Measurements from ENCODE around the gene CLDN20. TPM values are rescaled to one million over a fixed set of nuclear protein-coding genes. Genes with fewer than 3 reads are reported as not detected.

The CLDN20 gene
- polyA plus RNA-seq, 1 of the 3 experiments (the other 2 are of a cell fraction): 0.07 TPM

GRCh38 chr6:155313602-155314091 is 49.8 kb downstream of the CLDN20 start:
- peak overlapping the region; percentile 83 to 94; a peak in 3 of 4 replicates for H3K27ac ChIP-seq (ENCODE audit: low read depth in 2 of 2, low read length in 1 of 2)
- H3K9me2 ChIP-seq: no peaks in the 10 kb centered on the region
- H3K79me2 ChIP-seq (ENCODE audit: insufficient read depth): peaks cover 47% of the 10 kb centered on the region
- peaks cover 15 to 22% of the 10 kb centered on the region in 2 experiments for H3K4me1 ChIP-seq (ENCODE audit: control insufficient read depth in 1 of 2, insufficient read depth in 2 of 2, low read depth in 1 of 2, low read length in 1 of 2)
- H3K4me3 ChIP-seq (ENCODE audit: low read depth in 2 of 2, low read length in 1 of 2): peak overlapping the region; percentile 95 to 99
- peaks cover 16% of the 10 kb centered on the region for H3F3A ChIP-seq (replicated peaks; ENCODE audit: insufficient read depth)
- DNase-seq: no peak
- TF ChIP-seq POLR2AphosphoS5 (IDR thresholded peaks at IDR 0.05; ENCODE audit: low read depth, low read length) (no peak), NRF1 (IDR thresholded peaks at IDR 0.05; ENCODE audit: low read depth, low read length) (no peak), CTCF (IDR thresholded peaks at IDR 0.05) (no peak), JUND (IDR thresholded peaks at IDR 0.05) (no peak)
- no peaks in the 10 kb centered on the region for H3K27me3 ChIP-seq (ENCODE audit: insufficient read depth)
- H2AFZ ChIP-seq (ENCODE audit: low read depth): peak overlapping the region; percentile 86; the same call in 1 of the 2 replicates
- under 1% methylated on average over 15 of the region's 15 CpGs for WGBS (ENCODE audit: low lambda C conversion rate)
- no peaks in the 10 kb centered on the region for H3K9me3 ChIP-seq
- POLR2A ChIA-PET: no interaction called here
- H3K36me3 ChIP-seq (replicated peaks in 1 of 2; ENCODE audit: control insufficient read depth in 1 of 2, insufficient read depth in 2 of 2, low read length in 1 of 2): peaks cover 26 to 37% of the 10 kb centered on the region in 2 experiments
- peak overlapping the region; percentile 84 for H3K4me2 ChIP-seq
- CTCF ChIA-PET: interaction anchor here (2.2 to 2.3 kb wide), 2 partner anchors 26 to 36 kb away, joined by 6 to 7 read pairs; no protein-coding TSS in a partner anchor
- peak overlapping the region; percentile 91 for H3K9ac ChIP-seq
- H4K20me1 ChIP-seq (ENCODE audit: insufficient read depth): no peaks in the 10 kb centered on the region

- peaks cover 21 to 31% of the 10 kb centered on the region in 2 experiments for H3K36me3 ChIP-seq (replicated peaks in 1 of 2; ENCODE audit: control insufficient read depth in 1 of 2, insufficient read depth in 2 of 2, low read length in 1 of 2)
- H3K27me3 ChIP-seq (ENCODE audit: insufficient read depth): no peaks in the 10 kb centered on the region
- peaks cover 15 to 22% of the 10 kb centered on the region in 2 experiments for H3K4me1 ChIP-seq (ENCODE audit: control insufficient read depth in 1 of 2, insufficient read depth in 2 of 2, low read depth in 1 of 2, low read length in 1 of 2)
- peaks cover 47% of the 10 kb centered on the region for H3K79me2 ChIP-seq (ENCODE audit: insufficient read depth)
- H3K27ac ChIP-seq (ENCODE audit: low read depth in 2 of 2, low read length in 1 of 2): peak within 1 kb of the TSS; percentile 83 to 97
- no peaks in the 10 kb centered on the region for H3K9me2 ChIP-seq
- peak within 1 kb of the TSS; percentile 95 to 99 for H3K4me3 ChIP-seq (ENCODE audit: low read depth in 2 of 2, low read length in 1 of 2)
- H3K4me2 ChIP-seq: peak within 1 kb of the TSS; percentile 84
- 0% methylated on average over 11 of the region's 52 CpGs for WGBS (ENCODE audit: low lambda C conversion rate)
- H3K9me3 ChIP-seq: no peaks in the 10 kb centered on the region
- DNase-seq: peak; percentile 92
- peak within 1 kb of the TSS; percentile 92 for H2AFZ ChIP-seq (ENCODE audit: low read depth)
- no peaks in the 10 kb centered on the region for H4K20me1 ChIP-seq (ENCODE audit: insufficient read depth)
- H3F3A ChIP-seq (replicated peaks; ENCODE audit: insufficient read depth): peaks cover 16% of the 10 kb centered on the region
- TF ChIP-seq ELF1 (IDR thresholded peaks at IDR 0.05) (peak; percentile 16; the same call in 1 of the 2 replicates), GABPA (IDR thresholded peaks at IDR 0.05; ENCODE audit: low read depth) (peak; percentile 84), NFIC (IDR thresholded peaks at IDR 0.05; ENCODE audit: borderline replicate concordance) (0 out of 2 replicates have a peak, but pooled peaks have one; percentile 9), SIN3A (IDR thresholded peaks at IDR 0.05; ENCODE audit: borderline replicate concordance, low read depth, low read length) (peak; percentile 20; the same call in 1 of the 2 replicates), NRF1 (IDR thresholded peaks at IDR 0.05; ENCODE audit: low read depth, low read length) (peak; percentile 65), RAD21 (IDR thresholded peaks at IDR 0.05; ENCODE audit: low read length) (no peak), MAX (IDR thresholded peaks at IDR 0.05; ENCODE audit: low read depth) (no peak), YY1 (IDR thresholded peaks at IDR 0.05; ENCODE audit: low read depth) (peak; percentile 70; the same call in 1 of the 2 replicates), CTCF (IDR thresholded peaks at IDR 0.05) (no peak), CHD2 (IDR thresholded peaks at IDR 0.05; ENCODE audit: low read length, partially characterized antibody) (peak; percentile 31), TAF1 (IDR thresholded peaks at IDR 0.05; ENCODE audit: borderline replicate concordance, low read depth, low read length) (peak; percentile 73), POLR2AphosphoS5 (IDR thresholded peaks at IDR 0.05; ENCODE audit: low read depth, low read length) (peak; percentile 45; the same call in 1 of the 2 replicates), MXI1 (IDR thresholded peaks at IDR 0.05; ENCODE audit: low read depth, low read length) (peak; percentile 52; the same call in 1 of the 2 replicates), TCF12 (IDR thresholded peaks at IDR 0.05) (no peak), MEF2A (IDR thresholded peaks at IDR 0.05; ENCODE audit: borderline replicate concordance, low read depth) (no peak)
- H3K9ac ChIP-seq: peak within 1 kb of the TSS; percentile 91
- ChIA-PET POLR2A (interaction anchor here (0.7 to 1.2 kb wide), 3 partner anchors 51 to 715 kb away, joined by 3 to 5 read pairs (median 4); no protein-coding TSS in a partner anchor), CTCF (interaction anchor here (0.8 to 2.3 kb wide), 4 partner anchors 26 to 51 kb away, joined by 3 to 7 read pairs (median 5); partner anchors contain the start of gene CLDN20)
These were observed 50.4 kb downstream of the CLDN20 start, which contains the start of gene TFB1M for GRCh38 chr6:155314092-155314772. Gene TFB1M, minus strand, starts transcription at chr6:155314484. Its CDS starts 56 bp downstream, at chr6:155314428.

Measured in SK-N-SH (cell line).